Stimulated activated CD8-positive, alpha-beta memory T cell treated with anti-CD3 and anti-CD28 coated beads, Interleukin-15, amount 100 ng/mL, for 1 hour (primary cell): ENCODE measurements around the gene SLCO2B1.
"Not testable (repeated sequence)": the region's sequence is repeated elsewhere in the genome, so short reads cannot be mapped to it uniquely, and the experiment has no call there.

Experiments used
- DNase-seq: peaks from one replicate; pipeline ENCODE4 v3.0.0-alpha.2; 2020; ENCODE audit warnings: low read depth

The SLCO2B1 gene

GRCh38 chr11:75150879-75151278 lies at the start of gene SLCO2B1:
Gene SLCO2B1 (plus strand): TSS chr11:75151107. CDS start chr11:75151382, 275 bp downstream.
- DNase-seq = no peak

- no peak for DNase-seq
These were observed 49.3 kb upstream of the SLCO2B1 start for GRCh38 chr11:75101424-75102128.

- no peak for DNase-seq
These were observed 47.4 kb upstream of the SLCO2B1 start for GRCh38 chr11:75103380-75104026.

- DNase-seq = no peak
These were observed 45.4 kb upstream of the SLCO2B1 start for GRCh38 chr11:75105462-75105925.

- not testable (repeated sequence) for DNase-seq
These were observed 44.8 kb upstream of the SLCO2B1 start for GRCh38 chr11:75105967-75106681.

- DNase-seq = no peak
These were observed 43.7 kb upstream of the SLCO2B1 start for GRCh38 chr11:75107187-75107586.

- DNase-seq = no peak
These were observed 38.7 kb upstream of the SLCO2B1 start for GRCh38 chr11:75112200-75112599.

- no peak for DNase-seq
These were observed 37.9 kb upstream of the SLCO2B1 start for GRCh38 chr11:75113030-75113429.

- no peak for DNase-seq
These were observed 36.4 kb upstream of the SLCO2B1 start for GRCh38 chr11:75114465-75114864.

- DNase-seq = no peak
These were observed 32.3 kb upstream of the SLCO2B1 start for GRCh38 chr11:75118577-75118976.

- DNase-seq = no peak
These were observed 24.3 kb upstream of the SLCO2B1 start for GRCh38 chr11:75126564-75126963.

GRCh38 chr11:75132080-75132479 lies 18.8 kb upstream of the SLCO2B1 start:
- no peak for DNase-seq

- DNase-seq = no peak
These were observed 16.9 kb upstream of the SLCO2B1 start for GRCh38 chr11:75133976-75134375.

GRCh38 chr11:75135021-75135650 lies 15.8 kb upstream of the SLCO2B1 start:
- DNase-seq = no peak

- DNase-seq = no peak
These were observed 15.3 kb upstream of the SLCO2B1 start for GRCh38 chr11:75135651-75136050.

GRCh38 chr11:75140269-75141138 lies 10.4 kb upstream of the SLCO2B1 start:
- peak; percentile 64 for DNase-seq

GRCh38 chr11:75141166-75141565 lies 9.7 kb upstream of the SLCO2B1 start:
- DNase-seq = no peak

- peak; percentile 49 for DNase-seq
These were observed 8.0 kb upstream of the SLCO2B1 start for GRCh38 chr11:75142714-75143419.

- no peak for DNase-seq
These were observed 7.5 kb upstream of the SLCO2B1 start for GRCh38 chr11:75143420-75143731.

- no peak for DNase-seq
These were observed 6.2 kb upstream of the SLCO2B1 start for GRCh38 chr11:75144716-75145014.
